GM12865 (cell line): Measurements from ENCODE around the gene A2ML1.
"Not testable (repeated sequence)": the region's sequence is repeated elsewhere in the genome, so short reads cannot be mapped to it uniquely, and the experiment has no call there.

Source experiments
- DNase-seq: peaks from one replicate; pipeline ENCODE4 v3.0.0; 2010; ENCODE audit warnings: low read depth
- H3K4me3 ChIP-seq: 2 replicates; pipeline ENCODE4 v1.5.1; 2011; ENCODE audit warnings: mild to moderate bottlenecking, low read depth, low read length, control low read depth
- TF ChIP-seq, protein P1 (sequence below): IDR thresholded peaks from 2 replicates; pipeline ENCODE4 v1.5.1; 2011; ENCODE audit warnings: low read length, control low read depth, low read depth, inconsistent platforms; ENCODE audit not compliant: insufficient read depth; ENCODE audit errors: missing control alignments

Gene A2ML1

GRCh38 chr12:8917031-8917430 is 94.6 kb downstream of the A2ML1 start:
- DNase-seq = no peak
- TF ChIP-seq, protein P1, sequence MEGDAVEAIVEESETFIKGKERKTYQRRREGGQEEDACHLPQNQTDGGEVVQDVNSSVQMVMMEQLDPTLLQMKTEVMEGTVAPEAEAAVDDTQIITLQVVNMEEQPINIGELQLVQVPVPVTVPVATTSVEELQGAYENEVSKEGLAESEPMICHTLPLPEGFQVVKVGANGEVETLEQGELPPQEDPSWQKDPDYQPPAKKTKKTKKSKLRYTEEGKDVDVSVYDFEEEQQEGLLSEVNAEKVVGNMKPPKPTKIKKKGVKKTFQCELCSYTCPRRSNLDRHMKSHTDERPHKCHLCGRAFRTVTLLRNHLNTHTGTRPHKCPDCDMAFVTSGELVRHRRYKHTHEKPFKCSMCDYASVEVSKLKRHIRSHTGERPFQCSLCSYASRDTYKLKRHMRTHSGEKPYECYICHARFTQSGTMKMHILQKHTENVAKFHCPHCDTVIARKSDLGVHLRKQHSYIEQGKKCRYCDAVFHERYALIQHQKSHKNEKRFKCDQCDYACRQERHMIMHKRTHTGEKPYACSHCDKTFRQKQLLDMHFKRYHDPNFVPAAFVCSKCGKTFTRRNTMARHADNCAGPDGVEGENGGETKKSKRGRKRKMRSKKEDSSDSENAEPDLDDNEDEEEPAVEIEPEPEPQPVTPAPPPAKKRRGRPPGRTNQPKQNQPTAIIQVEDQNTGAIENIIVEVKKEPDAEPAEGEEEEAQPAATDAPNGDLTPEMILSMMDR = no peak
- H3K4me3 ChIP-seq = no peak overlapping the region

- no peak for DNase-seq
- H3K4me3 ChIP-seq = no peak overlapping the region
- TF ChIP-seq, protein P1 = no peak
Observed at GRCh38 chr12:8917751-8918150, 95.3 kb downstream of the A2ML1 start.

GRCh38 chr12:8919643-8920042 is 97.2 kb downstream of the A2ML1 start:
- not testable (repeated sequence) for H3K4me3 ChIP-seq, DNase-seq

GRCh38 chr12:8922544-8922943 is 100.1 kb downstream of the A2ML1 start:
- DNase-seq = no peak
- TF ChIP-seq, protein P1 = no peak

More at GRCh38 chr12:8922544-8922943, 100.1 kb downstream of the A2ML1 start:
- no peak overlapping the region for H3K4me3 ChIP-seq
